GM12864 (cell line): ENCODE results near the gene GH2.

Experiments
- DNase-seq: peaks from one replicate; pipeline ENCODE4 v3.0.0-alpha.2; 2011; ENCODE audit warnings: low read depth
- H3K4me3 ChIP-seq: 2 replicates; pipeline ENCODE4 v1.5.1; 2011; ENCODE audit warnings: mild to moderate bottlenecking, low read depth, low read length, control low read depth
- CTCF ChIP-seq: IDR thresholded peaks from 2 replicates; pipeline ENCODE4 v1.5.1; 2011; ENCODE audit warnings: low read depth, mild to moderate bottlenecking, moderate library complexity, low read length, control low read depth, inconsistent platforms; ENCODE audit errors: missing control alignments

The GH2 gene

GRCh38 chr17:63835167-63835720, 46.5 kb downstream of the GH2 start:
- H3K4me3 ChIP-seq = no peak overlapping the region
- TF ChIP-seq CTCF = no peak
- no peak for DNase-seq

GRCh38 chr17:63834431-63835166, 47.1 kb downstream of the GH2 start:
- peak; percentile 73 for TF ChIP-seq CTCF
- peak; percentile 43 for DNase-seq
- no peak overlapping the region for H3K4me3 ChIP-seq

- no peak overlapping the region for H3K4me3 ChIP-seq
- no peak for TF ChIP-seq CTCF
- no peak for DNase-seq
Measured at GRCh38 chr17:63833741-63834373, 47.9 kb downstream of the GH2 start.

GRCh38 chr17:63833026-63833740, 48.6 kb downstream of the GH2 start:
- no peak for DNase-seq
- no peak overlapping the region for H3K4me3 ChIP-seq
- no peak for TF ChIP-seq CTCF

- TF ChIP-seq CTCF = no peak
- DNase-seq = no peak
- no peak overlapping the region for H3K4me3 ChIP-seq
Measured at GRCh38 chr17:63832455-63832854, 49.3 kb downstream of the GH2 start.

GRCh38 chr17:63832014-63832413, 49.7 kb downstream of the GH2 start:
- H3K4me3 ChIP-seq = no peak overlapping the region
- TF ChIP-seq CTCF = no peak
- no peak for DNase-seq
